HEK293 (cell line): ENCODE results near the gene ZNF223.
A peak's percentile ranks its signal among the peaks of the same experiment; 100 is the strongest.

Experiments used
- CTCF ChIA-PET: fragments of 350-600 bp; formaldehyde crosslinking; extraction: SDS; loops from one replicate; lab custom pipeline; 2021; ENCODE audit warnings: antibody characterized with exemption; lab: Yijun Ruan, JAX
- POLR2A ChIA-PET: fragments of 300-600 bp; formaldehyde crosslinking; extraction: SDS; loops from one replicate; lab custom pipeline; 2020; ENCODE audit warnings: antibody characterized with exemption, inconsistent platforms; lab: Yijun Ruan, JAX
- H3K27ac ChIP-seq: fragments of 200-500 bp; sonication (Bioruptor generic); 2 replicates; pipeline ENCODE4 v1.5.1; 2014; ENCODE audit warnings: low read depth, low read length, control low read depth, inconsistent platforms; ENCODE audit errors: extremely low read depth
- H3K36me3 ChIP-seq, 2 experiments: fragments of 200-500 bp in 1 of 2; sonication (Bioruptor generic) in 1 of 2; 1 replicate in 1 of 2; 2 replicates in 1 of 2; pipeline ENCODE4 v1.5.1; 2014 to 2017; ENCODE audit warnings: inconsistent platforms in 2 of 2, low read length in 2 of 2; ENCODE audit not compliant: control insufficient read depth in 2 of 2, insufficient read depth in 1 of 2
- H3K4me1 ChIP-seq: fragments of 200-500 bp; sonication (Bioruptor generic); 2 replicates; pipeline ENCODE4 v1.5.1; 2014; ENCODE audit warnings: mild to moderate bottlenecking, low read length, inconsistent platforms; ENCODE audit not compliant: control insufficient read depth, insufficient read depth
- H3K4me3 ChIP-seq: 2 replicates; pipeline ENCODE4 v1.5.1; 2011; ENCODE audit warnings: low read depth, mild to moderate bottlenecking, control low read depth, low read length, moderate library complexity
- H3K9me3 ChIP-seq: fragments of 200-500 bp; sonication (Bioruptor generic); 2 replicates; pipeline ENCODE4 v1.5.1; 2014; ENCODE audit warnings: low read depth, low read length, inconsistent platforms; ENCODE audit not compliant: control insufficient read depth, insufficient read depth
- BCL11A ChIP-seq: fragments of 450-650 bp; formaldehyde crosslinking; IDR thresholded peaks from 2 replicates; pipeline ENCODE4 v1.5.1; 2016; ENCODE audit warnings: low read depth, missing biosample characterization, missing genetic modification characterization
- IKZF3 ChIP-seq: fragments of 450-650 bp; IDR thresholded peaks from 2 replicates; pipeline ENCODE4 v1.5.0; 2018; ENCODE audit warnings: missing biosample characterization, mild to moderate bottlenecking, missing genetic modification characterization, moderate library complexity
- KLF1 ChIP-seq: fragments of 450-650 bp; formaldehyde crosslinking; IDR thresholded peaks from 2 replicates; pipeline ENCODE4 v1.5.1; 2016; ENCODE audit warnings: missing biosample characterization, missing genetic modification characterization
- KLF16 ChIP-seq: fragments of 450-650 bp; formaldehyde crosslinking; IDR thresholded peaks from 2 replicates; pipeline ENCODE4 v1.5.1; 2017; ENCODE audit warnings: missing biosample characterization, missing genetic modification characterization
- MZF1 ChIP-seq: fragments of 450-650 bp; formaldehyde crosslinking; IDR thresholded peaks from 2 replicates; pipeline ENCODE4 v1.5.1; 2017; ENCODE audit warnings: missing biosample characterization, missing genetic modification characterization, borderline replicate concordance
- PRDM1 ChIP-seq: fragments of 450-650 bp; formaldehyde crosslinking; IDR thresholded peaks from 2 replicates; pipeline ENCODE4; 2016; ENCODE audit warnings: missing biosample characterization, missing genetic modification characterization
- SCRT2 ChIP-seq: fragments of 450-650 bp; formaldehyde crosslinking; IDR thresholded peaks from 2 replicates; pipeline ENCODE4 v1.5.1; 2016; ENCODE audit warnings: missing biosample characterization, missing genetic modification characterization
- WT1 ChIP-seq: fragments of 450-650 bp; formaldehyde crosslinking; IDR thresholded peaks from 2 replicates; pipeline ENCODE4 v1.5.1; 2016; ENCODE audit warnings: missing biosample characterization, missing genetic modification characterization
- ZBTB20 ChIP-seq: fragments of 450-650 bp; formaldehyde crosslinking; IDR thresholded peaks from 2 replicates; pipeline ENCODE4 v1.5.1; 2016; ENCODE audit warnings: missing biosample characterization, missing genetic modification characterization
- ZNF138 ChIP-seq: fragments of 450-650 bp; formaldehyde crosslinking; IDR thresholded peaks from 2 replicates; pipeline ENCODE4 v1.5.1; 2016; ENCODE audit warnings: missing biosample characterization, missing genetic modification characterization, borderline replicate concordance
- ZNF223 ChIP-seq: fragments of 450-650 bp; formaldehyde crosslinking; IDR thresholded peaks from 2 replicates; pipeline ENCODE4 v1.5.1; 2016; ENCODE audit warnings: missing biosample characterization, missing genetic modification characterization
- ZNF274 ChIP-seq, 2 experiments: fragments of 200-500 bp in 1 of 2; fragments of 450-650 bp in 1 of 2; sonication (Bioruptor generic) in 1 of 2; formaldehyde crosslinking in 1 of 2; IDR thresholded peaks; 2 replicates each; pipeline versions ENCODE4 v1.5.1 to v1.6.1; 2014 to 2016; ENCODE audit warnings: borderline replicate concordance in 1 of 2, inconsistent platforms in 1 of 2, low read length in 1 of 2, missing biosample characterization in 1 of 2, missing genetic modification characterization in 1 of 2
- ZNF335 ChIP-seq: fragments of 450-650 bp; formaldehyde crosslinking; conservative IDR thresholded peaks from 2 replicates; pipeline ENCODE4 v1.5.1; 2016; ENCODE audit warnings: missing biosample characterization, missing genetic modification characterization
- ZNF350 ChIP-seq: fragments of 450-650 bp; formaldehyde crosslinking; IDR thresholded peaks from 2 replicates; pipeline ENCODE4 v1.5.0; 2017; ENCODE audit warnings: missing biosample characterization, mild to moderate bottlenecking, missing genetic modification characterization
- ZNF398 ChIP-seq: fragments of 450-650 bp; formaldehyde crosslinking; IDR thresholded peaks from 2 replicates; pipeline ENCODE4 v1.5.1; 2017; ENCODE audit warnings: missing biosample characterization, missing genetic modification characterization
- ZNF433 ChIP-seq: fragments of 450-650 bp; formaldehyde crosslinking; IDR thresholded peaks from 2 replicates; pipeline ENCODE4 v1.5.1; 2016; ENCODE audit warnings: missing biosample characterization, missing genetic modification characterization, low read depth
- ZNF660 ChIP-seq: fragments of 450-650 bp; IDR thresholded peaks from 2 replicates; pipeline ENCODE4 v1.5.1; 2018; ENCODE audit warnings: missing biosample characterization, mild to moderate bottlenecking, missing genetic modification characterization
- ZNF677 ChIP-seq: fragments of 450-650 bp; IDR thresholded peaks from 2 replicates; pipeline ENCODE4 v1.5.0; 2018; ENCODE audit warnings: missing biosample characterization, mild to moderate bottlenecking, missing genetic modification characterization, moderate library complexity
- ZNF768 ChIP-seq: fragments of 450-650 bp; formaldehyde crosslinking; IDR thresholded peaks from 2 replicates; pipeline ENCODE4 v1.5.1; 2018; ENCODE audit warnings: missing biosample characterization, mild to moderate bottlenecking, missing genetic modification characterization
- ZSCAN30 ChIP-seq: fragments of 450-650 bp; IDR thresholded peaks from 2 replicates; pipeline ENCODE4 v1.5.1; 2018; ENCODE audit warnings: missing biosample characterization, mild to moderate bottlenecking, missing genetic modification characterization, moderate library complexity
- TF ChIP-seq, protein P1 (sequence below): fragments of 450-650 bp; formaldehyde crosslinking; IDR thresholded peaks from 2 replicates; pipeline ENCODE4 v1.5.1; 2016; ENCODE audit warnings: missing biosample characterization, missing genetic modification characterization
- TF ChIP-seq, protein P2 (sequence below): fragments of 450-650 bp; formaldehyde crosslinking; IDR thresholded peaks from 2 replicates; pipeline ENCODE4 v1.5.1; 2017; ENCODE audit warnings: missing biosample characterization, missing genetic modification characterization

Gene ZNF223

DNA sequence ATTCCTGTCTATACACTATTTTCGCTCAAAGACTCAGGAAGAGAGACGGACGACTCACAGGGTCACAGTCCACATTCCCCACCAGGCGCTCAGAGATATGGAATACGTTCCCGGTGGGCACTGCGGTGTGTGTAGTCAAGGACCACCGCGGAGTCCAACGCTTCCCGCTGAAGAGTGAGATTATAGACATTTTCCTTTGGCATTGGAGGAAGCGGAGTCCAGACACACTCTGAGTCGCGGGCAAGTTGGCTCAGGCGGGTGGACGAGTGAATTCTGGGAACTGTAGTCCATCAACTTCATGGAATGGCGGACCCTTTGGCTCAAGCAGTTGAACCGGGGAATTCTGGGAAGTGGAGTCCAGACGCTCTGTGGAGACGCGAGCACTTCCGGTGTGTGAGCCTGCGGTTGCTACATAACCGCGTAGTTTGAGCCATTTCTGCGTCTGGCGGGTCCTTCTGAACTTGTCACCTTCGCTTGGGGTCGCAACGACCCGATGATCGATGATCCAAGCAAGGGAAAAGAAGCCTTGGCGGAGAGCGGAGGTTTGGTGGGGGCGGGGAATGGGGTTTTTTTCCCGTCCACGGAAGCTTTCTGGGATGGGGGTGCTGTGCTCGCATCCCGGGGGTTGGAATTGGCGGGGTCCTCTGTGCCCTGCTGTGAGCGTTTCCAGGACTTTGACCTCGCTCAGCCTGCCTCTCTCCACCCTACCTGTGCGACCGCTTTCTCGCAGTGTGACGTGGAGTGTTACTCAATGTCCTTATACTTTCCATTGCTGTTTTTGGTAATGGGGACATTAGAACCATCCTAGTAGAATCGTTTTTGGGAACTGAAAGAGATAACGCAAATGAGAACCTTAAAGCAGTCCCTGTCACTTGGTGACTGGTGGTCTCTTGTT is 49.0 kb upstream of the ZNF223 start, which contains the start of gene ZNF230 (continued):
- TF ChIP-seq, protein P1, sequence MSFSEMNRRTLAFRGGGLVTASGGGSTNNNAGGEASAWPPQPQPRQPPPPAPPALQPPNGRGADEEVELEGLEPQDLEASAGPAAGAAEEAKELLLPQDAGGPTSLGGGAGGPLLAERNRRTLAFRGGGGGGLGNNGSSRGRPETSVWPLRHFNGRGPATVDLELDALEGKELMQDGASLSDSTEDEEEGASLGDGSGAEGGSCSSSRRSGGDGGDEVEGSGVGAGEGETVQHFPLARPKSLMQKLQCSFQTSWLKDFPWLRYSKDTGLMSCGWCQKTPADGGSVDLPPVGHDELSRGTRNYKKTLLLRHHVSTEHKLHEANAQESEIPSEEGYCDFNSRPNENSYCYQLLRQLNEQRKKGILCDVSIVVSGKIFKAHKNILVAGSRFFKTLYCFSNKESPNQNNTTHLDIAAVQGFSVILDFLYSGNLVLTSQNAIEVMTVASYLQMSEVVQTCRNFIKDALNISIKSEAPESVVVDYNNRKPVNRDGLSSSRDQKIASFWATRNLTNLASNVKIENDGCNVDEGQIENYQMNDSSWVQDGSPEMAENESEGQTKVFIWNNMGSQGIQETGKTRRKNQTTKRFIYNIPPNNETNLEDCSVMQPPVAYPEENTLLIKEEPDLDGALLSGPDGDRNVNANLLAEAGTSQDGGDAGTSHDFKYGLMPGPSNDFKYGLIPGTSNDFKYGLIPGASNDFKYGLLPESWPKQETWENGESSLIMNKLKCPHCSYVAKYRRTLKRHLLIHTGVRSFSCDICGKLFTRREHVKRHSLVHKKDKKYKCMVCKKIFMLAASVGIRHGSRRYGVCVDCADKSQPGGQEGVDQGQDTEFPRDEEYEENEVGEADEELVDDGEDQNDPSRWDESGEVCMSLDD: peak; percentile 81

DNA sequence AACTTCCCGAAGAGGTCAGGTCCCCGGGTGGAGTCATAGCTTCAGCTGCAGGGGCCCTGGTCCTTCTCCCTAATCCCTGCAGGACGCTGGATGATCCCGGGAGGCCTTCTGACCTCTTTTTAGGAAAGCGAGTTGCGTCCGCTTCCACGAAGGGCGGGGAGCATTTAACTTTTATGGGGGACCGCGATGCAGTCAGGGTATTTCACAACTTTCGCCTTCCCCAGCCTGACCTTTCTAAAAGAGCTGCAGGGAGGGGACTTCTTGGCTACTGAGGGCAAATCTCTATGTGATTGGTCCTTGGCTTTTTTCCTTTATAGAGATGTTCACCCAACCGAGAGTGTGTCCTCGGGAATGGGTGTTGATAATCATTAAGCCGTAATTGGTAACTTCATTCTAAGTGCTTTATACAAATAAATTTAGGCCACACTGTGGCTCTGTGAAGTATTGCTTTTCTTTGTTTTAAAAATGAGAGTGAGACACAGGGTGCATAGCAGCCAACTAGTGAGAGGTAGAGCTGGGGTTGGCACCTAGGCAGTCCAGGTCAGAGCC is 48.3 kb upstream of the ZNF223 start:
- peaks cover 10% of the 10 kb centered on the region for H3K4me1 ChIP-seq
- peaks cover 14% of the 10 kb centered on the region for H3K9me3 ChIP-seq
- TF ChIP-seq ZNF223 (0 out of 2 replicates have a peak, but pooled peaks have one; percentile 4), MZF1 (tag by site-specific recombination) (peak; percentile 13; the same call in 1 of the 2 replicates), KLF1 (tag by site-specific recombination) (peak; percentile 22; the same call in 1 of the 2 replicates), ZNF433 (tag by site-specific recombination) (no peak), ZNF768 (tag by site-specific recombination) (no peak), ZBTB20 (tag by site-specific recombination) (peak; percentile 95), BCL11A (tag by site-specific recombination) (0 out of 2 replicates have a peak, but pooled peaks have one; percentile 3), SCRT2 (tag by site-specific recombination) (no peak), ZNF398 (tag by site-specific recombination) (peak; percentile 4; the same call in 1 of the 2 replicates), ZSCAN30 (tag by site-specific recombination) (peak; percentile 65; the same call in 1 of the 2 replicates), PRDM1 (peak; percentile 87), ZNF335 (peak; percentile 30), ZNF660 (peak; percentile 10; the same call in 1 of the 2 replicates), ZNF138 (no peak), IKZF3 (tag by site-specific recombination) (peak; percentile 88), ZNF350 (peak; percentile 25; the same call in 1 of the 2 replicates), ZNF274 (IDR thresholded peaks at IDR 0.05; ENCODE audit: low read length) (no peak), ZNF274 (tag by site-specific recombination; IDR thresholded peaks at IDR 0.05; ENCODE audit: borderline replicate concordance) (no peak; the same call in 1 of the 2 replicates), KLF16 (tag by site-specific recombination) (peak; percentile 31; the same call in 1 of the 2 replicates), WT1 (0 out of 2 replicates have a peak, but pooled peaks have one; percentile 9), ZNF677 (tag by site-specific recombination) (0 out of 2 replicates have a peak, but pooled peaks have one; percentile 43)
- TF ChIP-seq, protein P2, sequence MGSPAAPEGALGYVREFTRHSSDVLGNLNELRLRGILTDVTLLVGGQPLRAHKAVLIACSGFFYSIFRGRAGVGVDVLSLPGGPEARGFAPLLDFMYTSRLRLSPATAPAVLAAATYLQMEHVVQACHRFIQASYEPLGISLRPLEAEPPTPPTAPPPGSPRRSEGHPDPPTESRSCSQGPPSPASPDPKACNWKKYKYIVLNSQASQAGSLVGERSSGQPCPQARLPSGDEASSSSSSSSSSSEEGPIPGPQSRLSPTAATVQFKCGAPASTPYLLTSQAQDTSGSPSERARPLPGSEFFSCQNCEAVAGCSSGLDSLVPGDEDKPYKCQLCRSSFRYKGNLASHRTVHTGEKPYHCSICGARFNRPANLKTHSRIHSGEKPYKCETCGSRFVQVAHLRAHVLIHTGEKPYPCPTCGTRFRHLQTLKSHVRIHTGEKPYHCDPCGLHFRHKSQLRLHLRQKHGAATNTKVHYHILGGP: 0 out of 2 replicates have a peak, but pooled peaks have one; percentile 18
- peak overlapping the region; percentile 52 for H3K4me3 ChIP-seq
- ChIA-PET POLR2A (interaction anchor here (0.5 to 3.8 kb wide), 8 partner anchors 15 to 204 kb away, joined by 3 to 17 read pairs (median 4); partner anchors contain the start of genes ZNF155, ZNF221, ZNF223 and ZNF225), CTCF (interaction anchor here (0.5 to 1.5 kb wide), 5 partner anchors 10 to 654 kb away, joined by 3 to 5 read pairs (median 3); no protein-coding TSS in a partner anchor)
- H3K27ac ChIP-seq: peak overlapping the region; percentile 54
- H3K36me3 ChIP-seq: peaks cover 22 to 42% of the 10 kb centered on the region in 2 experiments
